Kidney (tissue), 14 donors: ENCODE results near the gene INTS12. TPM values are rescaled to one million over a fixed set of nuclear protein-coding genes. Genes with fewer than 3 reads are reported as not detected.
A peak's percentile ranks its signal among the peaks of the same experiment; 100 is the strongest.

ENCODE experiments used
- DNase-seq, 5 donors: peaks; one replicate each; pipeline ENCODE4 v3.0.0-alpha.2; 2013 to 2020
- FAIRE-seq: peaks from 2 replicates; lab custom pipeline; 2012; peaks lifted over from hg19 to GRCh38; lab: Jason Lieb, UNC
- H3K27ac ChIP-seq, 2 donors: one replicate each; pipeline ENCODE4 v1.7.0; 2013; ENCODE audit warnings: low read depth in 2 of 2, low read length in 2 of 2, inconsistent platforms in 1 of 2
- H3K27me3 ChIP-seq: one replicate; pipeline ENCODE4 v1.7.1; 2013; ENCODE audit warnings: low read length, inconsistent platforms; ENCODE audit not compliant: control insufficient read depth, insufficient read depth
- H3K36me3 ChIP-seq, 3 donors: one replicate each; pipeline versions ENCODE4 v1.7.0 to v1.7.1; 2013; ENCODE audit warnings: low read length in 3 of 3, control low read depth in 1 of 3, inconsistent platforms in 1 of 3; ENCODE audit not compliant: insufficient read depth in 3 of 3, control insufficient read depth in 2 of 3
- H3K4me1 ChIP-seq, 3 donors: one replicate each; pipeline versions ENCODE4 v1.7.0 to v1.7.1; 2013; ENCODE audit warnings: low read length in 3 of 3, inconsistent platforms in 1 of 3, low read depth in 1 of 3; ENCODE audit not compliant: control insufficient read depth in 2 of 3, insufficient read depth in 2 of 3
- H3K4me3 ChIP-seq, 3 donors: one replicate each; pipeline versions ENCODE4 v1.7.0 to v1.8.1; 2013; ENCODE audit warnings: low read length in 3 of 3, control low read depth in 1 of 3, inconsistent platforms in 1 of 3
- H3K9ac ChIP-seq, 3 donors: one replicate each; pipeline versions ENCODE4 v1.7.0 to v1.7.1; 2013; ENCODE audit warnings: low read length in 3 of 3, control low read depth in 1 of 3, inconsistent platforms in 1 of 3
- H3K9me3 ChIP-seq, 3 donors: one replicate each; pipeline versions ENCODE4 v1.7.0 to v1.7.1; 2013; ENCODE audit warnings: low read length in 3 of 3, control low read depth in 1 of 3, inconsistent platforms in 1 of 3; ENCODE audit not compliant: control insufficient read depth in 2 of 3, insufficient read depth in 1 of 3
- CTCF ChIP-seq: IDR thresholded peaks from 3 replicates; pipeline ENCODE4 v1.5.1; 2012; ENCODE audit warnings: mild to moderate bottlenecking, moderate library complexity, borderline replicate concordance; ENCODE audit not compliant: insufficient read depth; ENCODE audit errors: extremely low read depth
- intact Hi-C: fragments of 100-400 bp; cut with DNase I; formaldehyde crosslinking; loops from one replicate; pipeline ENCODE4 v1.11.1; 2022
- polyA plus RNA-seq: library from polyadenylated mRNA; stranded (reverse); fragments of 350-450 nt; fragmentation: Illumina TruSeq; extraction: RNeasy Lipid Tissue Mini Kit (QIAGEN cat#74804); gene quantifications from one replicate; pipeline ENCODE4 v1.2.3, GENCODE V29; 2014; ENCODE audit warnings: low read depth, low replicate concordance; ENCODE audit not compliant: insufficient read depth
- total RNA-seq: library from RNA; stranded (reverse); fragmentation: NEBNext Ultra II Directional; extraction: Animal tissue kit (Norgen Biotek cat#: 25700); gene quantifications from one replicate; pipeline ENCODE4 v1.2.1, GENCODE V29; 2021
- donor health status: control.
- donor health status: control.
- donor health status: control.
- donor health status: control.
- donor health status: control.
- donor health status: DM: yes; HTN: yes; CAD: no.
- donor health status: Normal renal cell carcinoma (clear cell type).

INTS12 gene
- total and polyA plus RNA-seq, 2 donors from 2014 or later, result 15.5 to 21.4 TPM

- DNase-seq (no peak), FAIRE-seq (peak; percentile 52)
- intact Hi-C loops, result no loop called here
- H3K27ac ChIP-seq, result no peak overlapping the region
- H3K27me3 ChIP-seq, result no peaks in the 10 kb centered on the region
- H3K9me3 ChIP-seq, result no peaks in the 10 kb centered on the region
- no peak for TF ChIP-seq CTCF
- H3K4me3 ChIP-seq, result no peak overlapping the region
- no peak overlapping the region for H3K9ac ChIP-seq
- H3K36me3 ChIP-seq, result no peaks in the 10 kb centered on the region
- H3K4me1 ChIP-seq, result no peaks in the 10 kb centered on the region
These were observed 45.4 kb downstream of the INTS12 start for GRCh38 chr4:105662935-105663675.

GRCh38 chr4:105661028-105661427 is 47.5 kb downstream of the INTS12 start:
- FAIRE-seq (no peak), DNase-seq (no peak)
- Histone ChIP-seq H3K9ac (no peak overlapping the region), H3K36me3 (no peaks in the 10 kb centered on the region), H3K27ac (no peak overlapping the region), H3K9me3 (no peaks in the 10 kb centered on the region), H3K4me3 (no peak overlapping the region), H3K27me3 (no peaks in the 10 kb centered on the region), H3K4me1 (no peaks in the 10 kb centered on the region)
- TF ChIP-seq CTCF, result no peak
- intact Hi-C loops, result no loop called here

GRCh38 chr4:105659190-105659589 is 49.3 kb downstream of the INTS12 start:
- Histone ChIP-seq H3K27me3 (no peaks in the 10 kb centered on the region), H3K27ac (no peak overlapping the region), H3K9me3 (no peaks in the 10 kb centered on the region), H3K4me3 (no peak overlapping the region), H3K9ac (no peak overlapping the region), H3K36me3 (no peaks in the 10 kb centered on the region), H3K4me1 (no peaks in the 10 kb centered on the region)
- FAIRE-seq (no peak), DNase-seq (no peak)
- intact Hi-C loops, result no loop called here
- TF ChIP-seq CTCF, result no peak
